Neural cell (in vitro differentiated cells): ENCODE measurements around the gene ZNF80.

ENCODE experiments used
- EP300 ChIP-seq: fragments of 450-650 bp; conservative IDR thresholded peaks from 2 replicates; pipeline ENCODE4 v1.6.1; 2014; ENCODE audit warnings: antibody characterized with exemption, mild to moderate bottlenecking, moderate library complexity; ENCODE audit not compliant: poor library complexity, severe bottlenecking
- EZH2 ChIP-seq: fragments of 200-600, 300-800 bp; shearing (Covaris generic), sonication (generic); IDR thresholded peaks from 2 replicates; pipeline ENCODE4 v1.6.1; 2014; ENCODE audit warnings: antibody characterized with exemption, low read length, borderline replicate concordance, mild to moderate bottlenecking; ENCODE audit not compliant: insufficient read depth, poor library complexity, severe bottlenecking
- POLR2AphosphoS5 ChIP-seq: IDR thresholded peaks from 2 replicates; pipeline ENCODE4 v1.6.1; 2012
- REST ChIP-seq: IDR thresholded peaks from 2 replicates; pipeline ENCODE4 v1.6.1; 2012; ENCODE audit warnings: borderline replicate concordance
- SMC3 ChIP-seq: fragments of 450-650 bp; conservative IDR thresholded peaks from 2 replicates; pipeline ENCODE4 v1.6.1; 2014; ENCODE audit warnings: antibody characterized with exemption, mild to moderate bottlenecking, moderate library complexity; ENCODE audit not compliant: poor library complexity
- TAF1 ChIP-seq: IDR thresholded peaks from 2 replicates; pipeline ENCODE4 v1.6.1; 2012; ENCODE audit warnings: low read depth
- TF ChIP-seq, protein P1 (sequence below): fragments of 450-650 bp; IDR thresholded peaks from 2 replicates; pipeline ENCODE4 v1.5.1; 2014; ENCODE audit warnings: antibody characterized with exemption, mild to moderate bottlenecking, moderate library complexity; ENCODE audit not compliant: poor library complexity, severe bottlenecking

- TF ChIP-seq TAF1, result no peak
- TF ChIP-seq EP300, result no peak
- TF ChIP-seq REST, result no peak
- TF ChIP-seq, protein P1, sequence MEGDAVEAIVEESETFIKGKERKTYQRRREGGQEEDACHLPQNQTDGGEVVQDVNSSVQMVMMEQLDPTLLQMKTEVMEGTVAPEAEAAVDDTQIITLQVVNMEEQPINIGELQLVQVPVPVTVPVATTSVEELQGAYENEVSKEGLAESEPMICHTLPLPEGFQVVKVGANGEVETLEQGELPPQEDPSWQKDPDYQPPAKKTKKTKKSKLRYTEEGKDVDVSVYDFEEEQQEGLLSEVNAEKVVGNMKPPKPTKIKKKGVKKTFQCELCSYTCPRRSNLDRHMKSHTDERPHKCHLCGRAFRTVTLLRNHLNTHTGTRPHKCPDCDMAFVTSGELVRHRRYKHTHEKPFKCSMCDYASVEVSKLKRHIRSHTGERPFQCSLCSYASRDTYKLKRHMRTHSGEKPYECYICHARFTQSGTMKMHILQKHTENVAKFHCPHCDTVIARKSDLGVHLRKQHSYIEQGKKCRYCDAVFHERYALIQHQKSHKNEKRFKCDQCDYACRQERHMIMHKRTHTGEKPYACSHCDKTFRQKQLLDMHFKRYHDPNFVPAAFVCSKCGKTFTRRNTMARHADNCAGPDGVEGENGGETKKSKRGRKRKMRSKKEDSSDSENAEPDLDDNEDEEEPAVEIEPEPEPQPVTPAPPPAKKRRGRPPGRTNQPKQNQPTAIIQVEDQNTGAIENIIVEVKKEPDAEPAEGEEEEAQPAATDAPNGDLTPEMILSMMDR, result no peak
- no peak for TF ChIP-seq EZH2
- no peak for TF ChIP-seq POLR2AphosphoS5
- no peak for TF ChIP-seq SMC3
Observed at GRCh38 chr3:114194750-114195149, 42.6 kb downstream of the ZNF80 start.
